Measurements from ENCODE around the gene NBR1. TPM values are rescaled to one million over a fixed set of nuclear protein-coding genes. Genes with fewer than 3 reads are reported as not detected.
"Not testable (repeated sequence)": the region's sequence is repeated elsewhere in the genome, so short reads cannot be mapped to it uniquely, and the experiment has no call there.

Gene NBR1
- total RNA-seq, 1 donor from 2014 or later, result 65.7 TPM

DNA sequence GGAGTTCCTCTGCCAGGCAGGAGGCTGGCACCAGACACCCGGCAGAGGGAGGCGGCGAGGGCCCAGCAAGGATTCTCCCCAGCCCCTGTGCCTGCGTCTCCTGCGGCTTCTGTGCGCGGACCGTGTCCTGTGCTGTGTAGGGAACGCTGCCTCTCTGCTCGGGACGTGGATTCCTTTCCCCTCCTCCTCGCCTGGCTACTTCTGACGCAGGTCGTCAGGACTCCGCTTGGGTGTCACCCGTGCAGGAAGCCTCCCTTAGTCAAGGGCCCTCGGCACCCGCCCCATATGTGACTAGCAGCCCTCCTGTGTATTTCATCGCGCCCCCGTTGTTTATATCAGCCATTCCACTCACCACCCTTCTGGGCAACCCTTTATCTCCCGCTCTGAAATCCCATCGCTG is 75.4 kb downstream of the NBR1 start:
- intact Hi-C loops (cut with micrococcal nuclease), result not testable (repeated sequence)

Other genes starting within 250 kb of the NBR1 start
- gene AARSD1, start 206.8 kb upstream of the NBR1 start, total RNA-seq, result 41.2 and 51.5 TPM in 2 replicates
- 0.63 and 0.81 TPM in 2 replicates for gene PTGES3L, start 191.1 kb upstream of the NBR1 start, total RNA-seq
- 17.4 and 17.8 TPM in 2 replicates for gene RUNDC1, start 190.6 kb upstream of the NBR1 start, total RNA-seq
- 816 and 851 TPM in 2 replicates for gene RPL27, start 172.8 kb upstream of the NBR1 start, total RNA-seq
- 152 and 171 TPM in 2 replicates for gene IFI35, start 164.4 kb upstream of the NBR1 start, total RNA-seq
- 10.7 and 11.6 TPM in 2 replicates for gene VAT1, start 148.8 kb upstream of the NBR1 start, total RNA-seq
- gene RND2, start 146.0 kb upstream of the NBR1 start, total RNA-seq, result not detected in 2 replicates
- 50.7 and 56.5 TPM in 2 replicates for gene BRCA1, start 45.9 kb upstream of the NBR1 start, total RNA-seq
- 18.0 and 20.6 TPM in 2 replicates for gene TMEM106A, start 40.7 kb downstream of the NBR1 start, total RNA-seq
- 0.39 and 0.47 TPM in 2 replicates for gene CCDC200, start 57.4 kb downstream of the NBR1 start, total RNA-seq
- gene RNU2-1, start 62.8 kb downstream of the NBR1 start, total RNA-seq, result 6,239 and 6,244 TPM in 2 replicates
- gene ARL4D, start 227.8 kb downstream of the NBR1 start, total RNA-seq, result 3.8 and 5.0 TPM in 2 replicates

All from T-helper 1 cell treated with Interleukin-12 subunit alpha and Interleukin-12 subunit beta and Interleukin-4 antibody, amounts not matched to agents 30 ng/mL and 1 ng/mL, for 36 hours (primary cell).